ENCODE data around the gene CIDEB. TPM values are rescaled to one million over a fixed set of nuclear protein-coding genes. Genes with fewer than 3 reads are reported as not detected.

Gene CIDEB
- total and polyA plus RNA-seq, 9 of the 15 experiments (the other 6 are each of a cell fraction or from before 2014, with no cell fraction given) = 0.03 to 0.35 (median 0.09) TPM; not detected in 3

GRCh38 chr14:24269368-24269767 lies 38.4 kb downstream of the CIDEB start (continued):
- TF ChIP-seq CBX1 (IDR thresholded peaks at IDR 0.05; ENCODE audit: low read depth) = no peak
- no peak for TF ChIP-seq ZNF408 (CRISPR knock-in tag; IDR thresholded peaks at IDR 0.05; ENCODE audit: low read depth)
- TF ChIP-seq HSF4 (CRISPR knock-in tag; IDR thresholded peaks at IDR 0.05; ENCODE audit: borderline replicate concordance) = no peak
- no peak for TF ChIP-seq XRCC4 (IDR thresholded peaks at IDR 0.05; ENCODE audit: extremely low read depth, insufficient read depth, insufficient read length)
- no peak for TF ChIP-seq TBP (optimal IDR thresholded peaks at IDR 0.05; ENCODE audit: low read depth, low read length)

GRCh38 chr14:24268225-24268624 lies 39.6 kb downstream of the CIDEB start:
- no peaks in the 10 kb centered on the region for H3K36me3 ChIP-seq (ENCODE audit: control insufficient read depth, insufficient read depth, low read length)
- H3K79me2 ChIP-seq (ENCODE audit: control insufficient read depth, insufficient read depth, low read length) = peaks cover 9% of the 10 kb centered on the region; the same call in 1 of the 3 replicates
- no peak for TF ChIP-seq CREM (IDR thresholded peaks at IDR 0.05; ENCODE audit: low read depth)
- TF ChIP-seq JUND (IDR thresholded peaks at IDR 0.05; ENCODE audit: borderline replicate concordance, low read depth, low read length) = no peak
- TF ChIP-seq JUND (tag; IDR thresholded peaks at IDR 0.05; ENCODE audit: borderline replicate concordance, low read depth, low read length) = no peak
- no peak for TF ChIP-seq PRPF4 (IDR thresholded peaks at IDR 0.05; ENCODE audit: insufficient read depth, low read depth, low read length, poor library complexity, severe bottlenecking)
- no peak for TF ChIP-seq TEAD2 (tag; IDR thresholded peaks at IDR 0.05)
- no peak for TF ChIP-seq DMBX1 (CRISPR knock-in tag; IDR thresholded peaks at IDR 0.05; ENCODE audit: borderline replicate concordance)
- no peak for TF ChIP-seq HMG20B (CRISPR knock-in tag; IDR thresholded peaks at IDR 0.05)
- TF ChIP-seq MBD2 (IDR thresholded peaks at IDR 0.05; ENCODE audit: borderline replicate concordance, low read depth) = no peak
- no peak for TF ChIP-seq FOXJ3 (CRISPR knock-in tag; IDR thresholded peaks at IDR 0.05)
- no peak for TF ChIP-seq MCM2 (IDR thresholded peaks at IDR 0.05; ENCODE audit: low read depth)
- H3K9me1 ChIP-seq (ENCODE audit: control insufficient read depth, insufficient read depth, low read length) = no peaks in the 10 kb centered on the region
- H3K27me3 ChIP-seq (ENCODE audit: control insufficient read depth in 2 of 2, insufficient read depth in 2 of 2, low read length in 2 of 2) = no peaks in the 10 kb centered on the region
- no peak overlapping the region for H3K27ac ChIP-seq (ENCODE audit: extremely low read depth, low read depth, low read length)
- no peaks in the 10 kb centered on the region for H3K9me3 ChIP-seq (replicated peaks; ENCODE audit: control insufficient read depth, insufficient read depth, low read depth, low read length)
- no peak overlapping the region for H3K9ac ChIP-seq (ENCODE audit: insufficient read depth in 1 of 2, low read depth in 2 of 2, low read length in 2 of 2)
- no peak for ATAC-seq
- intact Hi-C loops (cut with micrococcal nuclease) (no loop called here), in situ Hi-C loops (cut with MboI) (no loop called here)
- H2AFZ ChIP-seq (ENCODE audit: low read depth, low read length) = no peak overlapping the region
- H3K4me3 ChIP-seq = no peak overlapping the region
- POLR2A ChIA-PET = interaction anchor here (0.6 to 1.4 kb wide), 3 partner anchors 13 to 26 kb away, joined by 3 to 4 read pairs (median 3); partner anchors contain the start of gene TINF2
- BruUV-seq (replicated peaks) = no TSS peak
- FAIRE-seq = no peak
- H3K4me1 ChIP-seq (replicated peaks in 1 of 2; ENCODE audit: control insufficient read depth in 2 of 2, insufficient read depth in 2 of 2, low read length in 2 of 2) = peaks cover 12 to 20% of the 10 kb centered on the region in 2 experiments; a peak in 4 of 5 replicates
- WGBS (ENCODE audit: insufficient coverage, low coverage, missing lambda C conversion rate) = 100% methylated on average over 4 of the region's 9 CpGs
- no peak overlapping the region for H3K4me2 ChIP-seq (ENCODE audit: insufficient read depth, low read length)
- no peak for DNase-seq (ENCODE audit: extremely low read depth in 1 of 4, low spot score in 3 of 4)
- no peaks in the 10 kb centered on the region; the same call in 1 of the 2 replicates for H4K20me1 ChIP-seq (replicated peaks; ENCODE audit: control insufficient read depth, insufficient read depth, low read length)
- CTCF ChIA-PET (ENCODE audit: low intra/inter-chr PET ratio) = no interaction called here

Measured in K562 (cell line).